HS-27A (cell line): ENCODE results near the gene CEP44.
"Not testable (repeated sequence)": the region's sequence is repeated elsewhere in the genome, so short reads cannot be mapped to it uniquely, and the experiment has no call there.

ENCODE experiments used
- DNase-seq: peaks from one replicate; pipeline ENCODE4 v3.0.0-alpha.2; 2012; ENCODE audit warnings: low read depth, missing footprints

Gene CEP44

GRCh38 chr4:174279433-174280155 is 4.1 kb upstream of the CEP44 start:
- DNase-seq = no peak

DNA sequence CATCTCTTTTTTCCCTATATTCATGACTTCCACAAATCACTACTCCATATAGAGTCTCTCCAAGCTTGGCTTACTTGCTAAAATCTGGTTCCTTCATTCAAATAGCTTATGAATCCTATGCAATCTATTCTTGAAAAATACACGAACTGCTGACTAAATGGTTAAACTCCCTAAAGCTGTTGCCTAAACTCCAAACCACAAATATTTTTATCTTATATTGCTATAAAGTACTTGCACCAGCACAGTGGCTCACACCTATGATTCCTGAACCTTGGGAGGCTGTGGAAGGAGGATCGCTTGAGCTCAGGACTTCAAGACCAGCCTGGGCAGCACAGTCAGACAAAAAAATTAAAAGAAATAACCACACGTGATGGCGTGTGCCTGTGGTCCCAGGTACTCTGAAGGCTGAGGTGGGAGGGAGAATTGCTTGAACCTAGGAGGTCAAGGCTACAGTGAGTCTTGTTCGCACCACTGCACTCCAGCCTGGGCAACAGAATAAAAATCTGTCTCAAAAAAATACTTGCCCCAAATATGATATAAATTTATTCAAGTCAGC is 2.5 kb upstream of the CEP44 start:
- DNase-seq = no peak

DNA sequence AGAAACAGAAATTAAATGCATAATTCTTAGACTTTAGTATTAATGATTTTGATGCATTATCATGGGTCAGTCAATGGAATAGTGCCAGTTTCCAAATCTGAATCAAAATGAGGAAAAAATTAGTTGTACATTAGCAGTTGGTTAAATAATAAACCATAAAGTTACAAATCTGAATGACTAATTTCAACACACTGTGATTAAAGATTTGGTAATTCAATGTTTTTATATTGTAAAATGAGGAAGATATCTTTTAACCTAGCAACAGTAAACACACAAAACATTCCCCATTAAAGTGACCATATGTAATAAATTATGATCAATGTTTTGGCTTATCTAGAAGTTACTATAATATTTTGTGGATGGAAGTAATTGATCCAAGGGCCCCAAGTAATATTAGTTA is 1.8 kb upstream of the CEP44 start:
- DNase-seq = no peak

DNA sequence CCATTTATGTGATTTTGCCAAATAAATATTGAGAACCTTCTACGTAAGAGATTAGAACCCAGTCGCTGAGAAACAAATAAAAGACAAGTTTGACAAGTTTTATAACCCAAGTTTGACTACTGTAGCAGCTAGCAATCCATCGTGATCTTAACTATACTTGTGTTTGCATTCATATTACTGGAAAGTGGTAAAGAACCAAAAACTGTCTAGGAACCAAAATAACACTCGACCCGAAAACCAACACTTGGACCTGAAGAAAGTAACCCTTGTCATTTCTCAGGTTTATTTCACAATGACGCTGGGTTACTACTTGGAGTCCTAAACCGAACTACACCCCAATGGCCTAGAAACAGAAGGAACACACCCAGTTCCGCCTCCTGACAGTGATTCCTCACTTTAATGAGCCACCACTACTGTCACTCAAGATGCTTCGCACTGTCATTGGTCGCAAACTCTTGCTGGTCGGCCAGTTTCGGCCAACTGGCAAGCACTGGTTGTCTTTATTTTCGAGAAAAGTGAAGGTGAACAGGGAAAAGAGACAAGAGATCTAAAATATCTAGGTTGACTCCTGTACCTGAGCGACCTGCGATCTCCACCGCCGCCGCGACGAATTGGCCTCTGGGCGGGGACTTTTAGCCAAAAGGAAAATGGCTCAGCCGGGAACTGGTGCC is 740 bp upstream of the CEP44 start:
- peak; percentile 51 for DNase-seq

DNA sequence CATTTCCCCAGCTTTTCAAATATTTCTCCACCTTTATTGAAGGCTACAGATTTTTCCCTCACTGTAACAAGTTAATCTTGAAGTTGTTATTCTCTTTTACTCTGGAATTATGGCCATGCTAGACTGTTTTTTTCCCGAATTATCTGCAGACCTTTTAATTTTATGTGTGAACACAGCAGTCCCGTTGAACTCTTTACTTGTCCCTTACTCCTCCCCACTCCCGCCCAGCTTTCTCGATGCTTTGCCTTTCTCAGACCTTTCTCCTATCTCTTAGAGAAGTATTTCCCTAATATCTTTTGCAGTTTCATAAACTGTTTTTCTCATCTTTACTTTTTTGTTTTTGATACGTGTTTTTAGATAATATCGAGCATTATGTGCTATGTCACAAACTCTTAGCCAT is 776 bp downstream of the CEP44 start:
- no peak for DNase-seq

DNA sequence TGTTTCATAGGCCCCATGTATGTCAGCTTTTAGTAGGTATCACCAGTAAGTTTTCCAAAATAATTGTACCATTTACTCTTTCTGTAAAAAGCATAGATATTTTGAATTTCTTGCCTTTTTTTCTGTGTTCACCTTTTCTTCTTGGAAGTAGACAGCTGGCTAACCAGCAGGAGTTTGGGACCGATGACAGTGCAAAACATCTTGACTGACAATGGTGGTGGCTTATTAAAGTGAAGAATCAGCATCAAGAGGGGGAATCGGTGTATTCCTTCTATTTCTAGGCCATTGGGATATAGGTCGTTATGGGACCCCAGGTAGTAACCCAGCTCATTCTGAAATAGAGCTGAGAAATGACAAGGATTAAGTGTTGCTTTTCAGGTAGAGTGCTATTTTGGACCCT is 3.2 kb downstream of the CEP44 start:
- DNase-seq = no peak

- DNase-seq = no peak
These were observed 8.8 kb downstream of the CEP44 start for GRCh38 chr4:174292473-174292872.

- DNase-seq = not testable (repeated sequence)
These were observed 10.9 kb downstream of the CEP44 start for GRCh38 chr4:174294641-174295040.

- DNase-seq = not testable (repeated sequence)
These were observed 11.4 kb downstream of the CEP44 start for GRCh38 chr4:174295142-174295541.

- DNase-seq = no peak
These were observed 20.0 kb downstream of the CEP44 start for GRCh38 chr4:174303687-174304086.

DNA sequence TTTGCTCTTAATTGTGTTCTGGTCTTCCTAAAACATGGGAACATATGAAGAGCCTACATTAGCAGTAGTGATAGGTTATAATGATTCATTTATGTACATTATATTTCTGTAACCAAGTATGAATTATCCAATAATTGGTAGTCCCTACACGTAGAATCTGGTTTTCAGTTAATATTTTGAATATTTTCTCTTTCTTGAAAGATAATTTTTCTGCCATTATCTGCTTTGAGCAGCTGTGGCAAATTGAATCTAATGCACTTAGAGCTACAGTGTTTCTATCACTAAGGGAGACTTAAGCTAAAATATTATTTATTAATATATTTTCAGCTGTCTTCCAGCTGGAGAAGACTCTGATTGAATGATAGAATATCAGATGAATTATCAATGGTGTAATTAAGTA is 21.0 kb downstream of the CEP44 start:
- DNase-seq = no peak

DNA sequence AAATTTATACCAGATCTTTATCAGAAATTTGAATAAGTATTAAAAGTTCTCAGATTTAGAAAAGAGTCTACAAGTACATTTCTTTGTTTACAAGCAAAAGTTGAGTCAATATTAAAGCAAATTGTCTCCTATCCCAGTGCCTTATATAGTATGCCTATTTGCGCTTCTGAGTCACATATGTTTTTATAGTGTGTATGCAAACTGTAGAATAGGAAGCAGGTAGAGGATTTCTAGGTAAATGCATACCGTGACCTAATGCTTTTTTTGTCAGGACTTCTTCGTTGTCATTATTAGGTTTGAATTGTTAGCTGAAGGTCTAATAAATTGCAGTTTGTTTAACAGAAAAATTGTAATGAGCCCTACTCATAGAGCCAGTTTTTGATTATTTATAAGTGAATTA is 22.2 kb downstream of the CEP44 start:
- no peak for DNase-seq

- no peak for DNase-seq
These were observed 24.0 kb downstream of the CEP44 start for GRCh38 chr4:174307694-174308093.

DNA sequence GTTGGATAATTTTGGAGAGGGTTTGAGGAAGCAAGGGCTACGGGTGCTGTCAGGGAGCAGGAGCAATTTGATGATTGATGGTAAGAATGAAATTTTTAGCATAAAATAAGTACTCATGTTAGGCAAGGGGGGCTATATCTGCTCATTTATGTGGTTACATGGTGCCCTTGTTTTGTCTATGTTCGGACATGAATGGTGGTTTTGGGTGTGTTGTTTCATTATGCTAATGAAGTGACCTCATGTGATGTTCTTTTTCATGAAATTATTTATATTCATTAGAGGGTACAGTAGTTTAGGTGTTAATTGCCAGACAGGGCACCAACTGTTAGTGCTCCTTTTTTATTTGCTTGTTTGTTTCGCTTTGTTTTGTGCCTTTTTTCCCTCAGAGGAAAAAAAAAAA is 29.3 kb downstream of the CEP44 start:
- DNase-seq = no peak

DNA sequence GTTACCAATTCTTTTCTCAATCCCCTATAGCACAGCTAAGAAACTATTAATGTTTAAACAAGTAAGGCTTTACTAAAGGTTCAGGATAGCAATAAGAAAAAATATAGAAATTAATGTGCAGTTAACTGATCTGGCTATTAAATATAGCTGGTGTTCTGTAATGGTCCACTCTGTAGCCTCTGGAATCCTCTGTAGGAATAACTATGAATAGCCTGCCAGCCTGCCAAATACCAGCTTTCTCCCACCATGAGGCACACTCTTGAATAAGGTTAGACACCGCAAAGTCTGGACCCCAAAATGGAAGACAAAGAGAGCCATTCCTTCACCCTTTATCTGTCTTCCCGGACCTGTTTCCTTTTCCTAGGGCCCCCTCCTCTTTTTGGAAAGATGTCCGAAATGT is 30.6 kb downstream of the CEP44 start:
- DNase-seq = no peak

GRCh38 chr4:174314770-174315169 is 31.1 kb downstream of the CEP44 start:
- DNase-seq = no peak

DNA sequence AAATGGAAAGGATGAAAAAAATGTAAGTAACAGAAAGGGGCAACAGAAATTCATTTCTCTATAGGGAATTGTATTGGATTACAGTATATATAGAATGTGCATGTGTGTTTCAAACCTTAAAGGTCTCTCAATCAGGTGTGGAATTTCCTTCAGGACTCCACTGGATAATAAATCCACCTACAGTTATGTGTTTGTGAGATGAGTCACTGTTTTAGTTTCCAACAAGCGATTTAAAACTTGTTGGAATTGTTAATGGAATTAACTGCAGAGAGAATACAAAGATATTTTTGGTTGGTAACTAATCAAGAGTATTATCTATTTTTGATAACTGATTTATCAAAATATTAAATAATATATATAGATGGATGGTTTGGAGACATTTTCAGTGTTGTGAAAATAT is 32.8 kb downstream of the CEP44 start:
- no peak for DNase-seq

GRCh38 chr4:174316954-174317353 is 33.2 kb downstream of the CEP44 start:
- no peak for DNase-seq

DNA sequence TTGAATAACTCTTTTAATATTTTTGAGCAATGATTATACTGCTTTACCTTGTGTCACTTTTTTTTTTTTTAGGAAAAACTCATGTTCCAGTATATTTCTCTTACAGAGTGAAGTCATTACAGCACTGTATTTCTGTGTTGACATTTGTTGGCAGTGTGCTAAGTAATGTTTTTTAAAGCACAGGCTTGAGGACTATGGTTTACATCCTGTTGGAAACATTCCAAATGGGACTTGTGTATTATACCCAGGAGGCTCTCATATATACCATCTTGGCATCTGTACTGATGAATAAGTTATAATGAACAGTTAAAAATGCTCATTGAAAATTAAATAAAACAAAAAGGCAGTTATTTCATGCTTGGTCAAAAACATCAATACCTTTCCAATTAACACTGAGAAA is 33.8 kb downstream of the CEP44 start:
- DNase-seq = no peak

GRCh38 chr4:174318829-174319764 is 35.4 kb downstream of the CEP44 start:
- DNase-seq = no peak

- DNase-seq = no peak
These were observed 36.9 kb downstream of the CEP44 start for GRCh38 chr4:174320494-174321199.

DNA sequence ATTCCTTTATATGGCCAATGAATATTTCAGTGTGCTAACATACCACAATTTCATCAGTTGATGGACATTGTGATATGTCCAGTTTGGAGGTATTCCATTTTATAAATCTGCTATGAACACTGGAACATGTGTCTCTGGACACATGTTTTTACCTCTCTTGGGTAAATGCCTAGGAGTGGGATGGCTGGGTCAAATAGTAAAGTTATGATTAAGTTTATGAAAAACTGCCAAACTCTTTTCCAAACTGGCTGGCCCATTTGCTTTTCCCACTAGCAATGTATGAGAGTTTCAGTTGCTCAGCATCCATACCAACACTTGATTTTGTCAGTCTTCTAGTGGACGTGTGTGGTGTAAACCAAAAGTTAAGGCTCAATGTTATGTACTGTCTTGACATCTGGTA is 40.5 kb downstream of the CEP44 start:
- DNase-seq = no peak
